Cerebellar cortex (tissue), 1 donor: ENCODE measurements around the gene SPTY2D1.

Source experiments
- DNase-seq: peaks from one replicate; pipeline ENCODE4 v3.0.0-alpha.2; 2015; ENCODE audit warnings: low spot score

The SPTY2D1 gene

DNA sequence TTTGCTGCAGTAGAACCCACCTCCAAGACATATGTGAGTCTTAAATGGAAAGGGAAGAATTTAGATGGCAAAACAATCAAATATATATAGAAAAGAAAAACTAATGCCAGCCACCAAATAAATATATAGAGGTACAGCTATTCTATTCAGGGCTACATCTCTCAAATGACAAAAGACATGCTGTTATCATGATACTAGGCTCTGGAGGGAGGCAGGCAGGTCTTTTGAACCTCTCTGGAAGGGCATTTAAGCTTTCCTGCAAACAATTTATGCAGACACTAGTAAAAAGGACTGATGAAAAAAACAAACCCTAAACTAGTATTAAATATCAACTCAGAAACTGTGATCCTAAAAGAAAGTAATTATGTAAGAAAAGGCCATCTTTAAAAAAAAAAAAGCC, 70.0 kb downstream of the SPTY2D1 start:
- no peak for DNase-seq

DNA sequence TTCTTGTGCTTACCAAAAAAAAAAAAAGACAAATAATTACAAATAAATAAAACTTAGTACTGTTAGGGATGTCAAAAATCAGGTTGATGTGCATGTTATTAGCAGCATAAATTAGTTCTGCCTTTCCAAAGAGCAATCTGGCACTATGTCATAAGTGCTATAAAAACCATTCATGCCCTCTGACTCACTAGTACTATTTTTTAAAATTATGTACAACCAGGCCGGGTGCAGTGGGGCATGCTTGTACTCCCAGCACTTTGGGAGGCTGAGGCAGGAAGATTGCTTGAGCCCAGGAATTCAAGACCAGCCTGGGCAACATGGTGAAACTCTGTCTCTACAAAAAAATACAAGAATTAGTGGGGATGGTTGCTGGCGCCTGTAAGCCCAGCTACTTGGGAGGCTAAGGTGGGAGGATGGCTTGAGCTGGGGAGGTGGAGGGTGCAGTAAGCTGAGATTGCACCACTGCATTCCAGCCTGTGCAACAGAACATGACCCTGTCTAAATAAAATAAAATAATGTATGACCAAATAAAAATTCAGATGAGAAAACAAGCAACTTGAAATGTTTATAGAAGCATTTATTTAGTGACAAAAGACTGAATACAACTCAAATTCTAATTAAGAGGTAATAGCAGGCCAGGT, 70.9 kb downstream of the SPTY2D1 start:
- DNase-seq: no peak
